ENCODE measurements around the gene ZNF33A.
"Not testable (repeated sequence)": the region's sequence is repeated elsewhere in the genome, so short reads cannot be mapped to it uniquely, and the experiment has no call there.

ZNF33A gene

GRCh38 chr10:38054361-38054797 is 43.9 kb downstream of the ZNF33A start:
- H3K4me1 ChIP-seq (ENCODE audit: control insufficient read depth, insufficient read depth, low read length) = no peaks in the 10 kb centered on the region
- peaks cover 9% of the 10 kb centered on the region for H3K9me3 ChIP-seq (ENCODE audit: control insufficient read depth, low read length)
- H3K27me3 ChIP-seq (ENCODE audit: control insufficient read depth, insufficient read depth, low read length) = no peaks in the 10 kb centered on the region
- H3K36me3 ChIP-seq (ENCODE audit: control insufficient read depth, insufficient read depth, low read length) = peaks cover 7% of the 10 kb centered on the region
- no peak overlapping the region for H3K4me3 ChIP-seq (ENCODE audit: low read length)
- H3K9ac ChIP-seq (ENCODE audit: low read length) = no peak overlapping the region

DNA sequence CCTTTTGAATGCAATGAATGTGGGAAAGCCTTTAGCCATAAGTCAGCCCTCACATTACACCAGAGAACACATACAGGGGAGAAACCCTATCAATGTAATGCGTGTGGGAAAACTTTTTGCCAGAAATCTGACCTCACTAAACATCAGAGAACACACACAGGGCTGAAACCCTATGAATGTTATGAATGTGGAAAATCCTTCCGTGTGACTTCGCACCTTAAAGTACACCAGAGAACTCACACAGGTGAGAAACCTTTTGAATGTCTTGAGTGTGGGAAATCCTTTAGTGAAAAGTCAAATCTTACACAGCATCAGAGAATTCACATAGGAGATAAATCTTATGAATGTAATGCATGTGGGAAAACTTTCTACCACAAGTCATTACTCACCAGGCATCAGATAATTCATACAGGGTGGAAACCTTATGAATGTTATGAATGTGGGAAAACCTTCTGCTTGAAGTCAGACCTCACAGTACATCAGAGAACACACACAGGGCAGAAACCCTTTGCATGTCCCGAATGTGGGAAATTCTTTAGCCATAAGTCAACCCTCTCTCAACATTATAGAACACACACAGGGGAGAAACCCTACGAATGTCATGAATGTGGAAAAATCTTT is 44.9 kb downstream of the ZNF33A start:
- H3K4me3 ChIP-seq (ENCODE audit: low read length); H3K36me3 ChIP-seq (ENCODE audit: control insufficient read depth, insufficient read depth, low read length); H3K4me1 ChIP-seq (ENCODE audit: control insufficient read depth, insufficient read depth, low read length); H3K9me3 ChIP-seq (ENCODE audit: control insufficient read depth, low read length); H3K27me3 ChIP-seq (ENCODE audit: control insufficient read depth, insufficient read depth, low read length); H3K9ac ChIP-seq (ENCODE audit: low read length): not testable (repeated sequence)

DNA sequence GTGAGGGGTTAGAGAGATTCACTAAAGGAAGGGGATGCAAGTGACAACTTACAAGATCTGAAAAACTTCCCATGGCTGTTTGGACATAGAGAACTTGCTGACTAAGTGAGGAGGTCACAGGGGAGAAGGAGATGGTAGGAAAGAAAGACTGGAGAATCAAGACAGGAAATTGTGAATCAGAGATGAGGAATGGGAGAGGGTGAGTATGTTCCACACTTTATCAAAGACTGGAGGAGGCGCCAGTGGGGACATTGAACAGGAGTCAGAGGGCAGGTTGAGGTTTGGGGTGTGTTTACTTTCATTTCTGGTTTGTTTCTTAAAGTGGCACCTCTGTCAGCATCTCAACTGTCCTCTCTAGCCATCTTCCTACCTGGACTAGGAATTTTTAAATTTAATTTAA is 59.2 kb downstream of the ZNF33A start:
- H3K9ac ChIP-seq (ENCODE audit: low read length); H3K4me3 ChIP-seq (ENCODE audit: low read length); H3K36me3 ChIP-seq (ENCODE audit: control insufficient read depth, insufficient read depth, low read length); H3K4me1 ChIP-seq (ENCODE audit: control insufficient read depth, insufficient read depth, low read length); H3K27me3 ChIP-seq (ENCODE audit: control insufficient read depth, insufficient read depth, low read length); H3K9me3 ChIP-seq (ENCODE audit: control insufficient read depth, low read length): not testable (repeated sequence)

- no peaks in the 10 kb centered on the region for H3K36me3 ChIP-seq (ENCODE audit: control insufficient read depth, insufficient read depth, low read length)
- H3K9ac ChIP-seq (ENCODE audit: low read length) = no peak overlapping the region
- no peaks in the 10 kb centered on the region for H3K4me1 ChIP-seq (ENCODE audit: control insufficient read depth, insufficient read depth, low read length)
- no peak overlapping the region for H3K4me3 ChIP-seq (ENCODE audit: low read length)
- H3K9me3 ChIP-seq (ENCODE audit: control insufficient read depth, low read length) = no peaks in the 10 kb centered on the region
- H3K27me3 ChIP-seq (ENCODE audit: control insufficient read depth, insufficient read depth, low read length) = no peaks in the 10 kb centered on the region
These were observed 60.0 kb downstream of the ZNF33A start for GRCh38 chr10:38070501-38070900.

DNA sequence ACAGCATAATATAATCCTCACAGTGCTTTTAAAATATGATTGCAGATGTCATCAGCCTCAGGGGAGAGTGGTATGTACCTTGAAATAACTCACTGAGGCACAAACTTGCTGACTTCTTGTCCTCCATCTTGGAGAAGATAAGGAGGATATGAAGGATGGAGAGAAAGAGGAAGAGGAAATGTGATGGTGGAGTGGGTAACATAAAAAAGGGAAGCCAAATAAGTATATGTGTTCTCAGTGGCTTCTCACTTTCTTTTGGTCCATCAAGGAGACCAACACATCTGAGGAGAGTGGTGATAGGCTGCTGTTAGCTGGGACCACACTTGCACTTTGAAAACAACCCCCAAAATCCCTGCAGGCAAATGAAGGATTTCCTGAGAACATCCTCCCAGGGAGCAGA is 62.1 kb downstream of the ZNF33A start:
- Histone ChIP-seq H3K9ac (ENCODE audit: low read length) (no peak overlapping the region), H3K4me1 (ENCODE audit: control insufficient read depth, insufficient read depth, low read length) (no peaks in the 10 kb centered on the region), H3K9me3 (ENCODE audit: control insufficient read depth, low read length) (no peaks in the 10 kb centered on the region), H3K36me3 (ENCODE audit: control insufficient read depth, insufficient read depth, low read length) (no peaks in the 10 kb centered on the region), H3K4me3 (ENCODE audit: low read length) (no peak overlapping the region), H3K27me3 (ENCODE audit: control insufficient read depth, insufficient read depth, low read length) (no peaks in the 10 kb centered on the region)

DNA sequence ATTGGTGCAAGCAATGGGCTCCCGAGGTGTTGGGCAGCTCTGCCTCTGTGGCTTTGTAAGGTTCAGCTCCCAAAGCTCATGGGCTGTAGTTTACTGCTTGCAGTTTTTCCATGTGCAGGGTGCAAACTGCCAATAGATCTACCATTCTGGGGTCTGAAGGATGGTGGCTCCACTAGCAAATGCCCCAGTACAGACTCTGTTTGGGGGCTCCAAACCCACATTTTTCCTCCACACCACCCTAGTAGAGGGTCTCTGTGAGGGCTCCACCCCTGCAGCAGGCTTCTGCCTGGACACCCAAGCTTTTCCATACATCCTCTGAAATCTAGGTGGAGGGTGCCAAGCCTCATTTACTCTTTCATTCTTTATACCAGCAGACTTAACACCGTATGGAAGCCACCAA is 66.2 kb downstream of the ZNF33A start:
- Histone ChIP-seq H3K9ac (ENCODE audit: low read length) (no peak overlapping the region), H3K36me3 (ENCODE audit: control insufficient read depth, insufficient read depth, low read length) (no peaks in the 10 kb centered on the region), H3K4me3 (ENCODE audit: low read length) (no peak overlapping the region), H3K4me1 (ENCODE audit: control insufficient read depth, insufficient read depth, low read length) (no peaks in the 10 kb centered on the region), H3K9me3 (ENCODE audit: control insufficient read depth, low read length) (no peaks in the 10 kb centered on the region), H3K27me3 (ENCODE audit: control insufficient read depth, insufficient read depth, low read length) (no peaks in the 10 kb centered on the region)

GRCh38 chr10:38093318-38093717 is 82.8 kb downstream of the ZNF33A start:
- not testable (repeated sequence) for H3K9ac ChIP-seq (ENCODE audit: low read length); H3K4me3 ChIP-seq (ENCODE audit: low read length); H3K4me1 ChIP-seq (ENCODE audit: control insufficient read depth, insufficient read depth, low read length); H3K27me3 ChIP-seq (ENCODE audit: control insufficient read depth, insufficient read depth, low read length); H3K36me3 ChIP-seq (ENCODE audit: control insufficient read depth, insufficient read depth, low read length); H3K9me3 ChIP-seq (ENCODE audit: control insufficient read depth, low read length)

- Histone ChIP-seq H3K4me1 (ENCODE audit: control insufficient read depth, insufficient read depth, low read length) (peaks cover 7% of the 10 kb centered on the region), H3K36me3 (ENCODE audit: control insufficient read depth, insufficient read depth, low read length) (no peaks in the 10 kb centered on the region), H3K9ac (ENCODE audit: low read length) (peak overlapping the region; percentile 86), H3K4me3 (ENCODE audit: low read length) (peak overlapping the region; percentile 71), H3K9me3 (ENCODE audit: control insufficient read depth, low read length) (no peaks in the 10 kb centered on the region), H3K27me3 (ENCODE audit: control insufficient read depth, insufficient read depth, low read length) (no peaks in the 10 kb centered on the region)
These were observed 83.3 kb downstream of the ZNF33A start for GRCh38 chr10:38093816-38094157.

- Histone ChIP-seq H3K9me3 (ENCODE audit: control insufficient read depth, low read length) (no peaks in the 10 kb centered on the region), H3K4me3 (ENCODE audit: low read length) (peak within 1 kb of the TSS; percentile 71), H3K27me3 (ENCODE audit: control insufficient read depth, insufficient read depth, low read length) (no peaks in the 10 kb centered on the region), H3K4me1 (ENCODE audit: control insufficient read depth, insufficient read depth, low read length) (peaks cover 7% of the 10 kb centered on the region), H3K9ac (ENCODE audit: low read length) (peak within 1 kb of the TSS; percentile 86), H3K36me3 (ENCODE audit: control insufficient read depth, insufficient read depth, low read length) (no peaks in the 10 kb centered on the region)
These were observed 83.9 kb downstream of the ZNF33A start, which contains the start of gene ZNF37A for GRCh38 chr10:38094158-38094926. ZNF37A (plus strand) TSS chr10:38094337; CDS start chr10:38096618, 2,281 bp downstream.

DNA sequence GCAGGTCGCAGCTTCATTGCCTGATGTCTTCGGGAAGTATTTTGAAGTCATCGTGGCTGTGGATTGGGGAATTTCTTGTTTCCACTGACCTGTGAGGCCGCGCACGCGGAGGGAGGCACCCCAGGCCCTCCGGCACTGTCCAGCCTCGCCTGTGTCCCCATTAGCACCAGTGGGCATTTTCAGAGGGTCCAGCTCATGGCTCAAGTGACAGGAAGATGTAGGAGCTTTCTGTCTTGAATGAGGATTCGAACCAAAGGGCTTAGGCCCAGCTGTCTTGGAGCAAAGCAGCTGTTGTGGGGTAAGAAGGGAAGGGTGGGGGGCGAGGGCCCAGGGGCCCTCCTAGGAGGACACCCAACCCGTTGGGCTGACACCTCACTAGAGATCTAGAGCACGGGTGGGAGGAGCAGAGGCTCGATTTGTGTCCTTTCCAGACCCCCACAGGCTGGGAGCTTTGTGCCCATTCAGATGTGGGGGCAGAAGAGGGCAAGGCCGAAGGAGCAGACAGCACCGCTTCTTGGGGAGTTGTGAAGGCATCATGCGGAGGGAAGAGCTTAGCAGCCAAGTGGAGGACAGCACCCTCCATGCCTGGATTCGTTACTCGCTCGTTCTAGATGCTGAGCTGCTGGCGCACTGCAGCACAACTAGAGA is 84.6 kb downstream of the ZNF33A start:
- H3K9me3 ChIP-seq (ENCODE audit: control insufficient read depth, low read length) = peaks cover under 1% of the 10 kb centered on the region
- H3K27me3 ChIP-seq (ENCODE audit: control insufficient read depth, insufficient read depth, low read length) = no peaks in the 10 kb centered on the region
- peak overlapping the region; percentile 71 for H3K4me3 ChIP-seq (ENCODE audit: low read length)
- peaks cover 7% of the 10 kb centered on the region for H3K4me1 ChIP-seq (ENCODE audit: control insufficient read depth, insufficient read depth, low read length)
- H3K9ac ChIP-seq (ENCODE audit: low read length) = peak overlapping the region; percentile 86
- H3K36me3 ChIP-seq (ENCODE audit: control insufficient read depth, insufficient read depth, low read length) = no peaks in the 10 kb centered on the region

DNA sequence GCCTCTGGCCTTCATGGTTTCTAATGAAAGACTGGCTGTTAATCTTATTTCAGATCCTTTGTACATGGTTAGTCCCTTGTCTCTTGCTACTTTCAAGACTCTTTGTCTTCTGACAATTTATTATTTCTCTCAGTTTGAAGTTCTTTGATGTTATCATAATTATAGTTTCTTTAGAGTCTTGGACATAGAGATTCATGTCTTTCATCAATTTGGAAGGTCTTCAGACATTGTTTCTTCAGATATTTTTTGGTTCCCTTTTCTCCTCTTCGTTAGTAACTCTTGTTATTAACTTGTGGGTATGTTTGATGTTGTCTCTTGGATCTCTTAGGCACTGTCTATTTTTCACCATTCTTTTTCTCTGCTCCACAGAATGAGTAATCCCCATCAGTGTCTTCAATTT is 92.4 kb downstream of the ZNF33A start:
- Histone ChIP-seq H3K36me3 (ENCODE audit: control insufficient read depth, insufficient read depth, low read length) (no peaks in the 10 kb centered on the region), H3K9me3 (ENCODE audit: control insufficient read depth, low read length) (peaks cover 11% of the 10 kb centered on the region), H3K27me3 (ENCODE audit: control insufficient read depth, insufficient read depth, low read length) (no peaks in the 10 kb centered on the region), H3K4me1 (ENCODE audit: control insufficient read depth, insufficient read depth, low read length) (no peaks in the 10 kb centered on the region), H3K4me3 (ENCODE audit: low read length) (no peak overlapping the region), H3K9ac (ENCODE audit: low read length) (no peak overlapping the region)

GRCh38 chr10:38103756-38104155 is 93.3 kb downstream of the ZNF33A start:
- H3K9ac ChIP-seq (ENCODE audit: low read length) = no peak overlapping the region
- H3K27me3 ChIP-seq (ENCODE audit: control insufficient read depth, insufficient read depth, low read length) = no peaks in the 10 kb centered on the region

More at GRCh38 chr10:38103756-38104155, 93.3 kb downstream of the ZNF33A start:
- Histone ChIP-seq H3K9me3 (ENCODE audit: control insufficient read depth, low read length) (peaks cover 11% of the 10 kb centered on the region), H3K4me1 (ENCODE audit: control insufficient read depth, insufficient read depth, low read length) (no peaks in the 10 kb centered on the region), H3K36me3 (ENCODE audit: control insufficient read depth, insufficient read depth, low read length) (no peaks in the 10 kb centered on the region), H3K4me3 (ENCODE audit: low read length) (no peak overlapping the region)
